Measurements from ENCODE around the gene GBF1.

DNA sequence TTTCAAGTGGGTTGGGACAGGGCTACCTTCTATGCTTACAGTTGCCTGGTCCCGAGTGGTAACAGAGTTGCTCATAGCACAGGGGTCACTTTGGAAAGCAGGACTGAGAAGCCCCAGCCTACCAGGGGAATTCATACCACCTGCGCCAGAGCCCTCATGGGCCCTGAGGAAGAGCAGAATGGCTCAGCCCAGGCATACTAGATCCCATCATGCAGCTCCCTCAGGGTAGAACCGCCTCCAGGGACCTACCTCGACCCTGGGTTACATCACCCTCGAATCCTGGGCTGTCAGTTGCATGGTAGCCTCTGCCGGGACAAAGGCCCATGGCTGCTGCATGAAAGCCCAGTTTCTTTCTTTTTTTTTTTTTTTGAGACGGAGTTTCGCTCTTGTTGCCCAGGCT is 184.1 kb downstream of the GBF1 start:
- TF ChIP-seq CTCF (conservative IDR thresholded peaks at IDR 0.05 in 1 of 2, IDR thresholded peaks at IDR 0.05 in 1 of 2; ENCODE audit: extremely low read depth in 1 of 2, insufficient read depth in 1 of 2, low read depth in 1 of 2, low read length in 2 of 2) (no peak), EZH2 (IDR thresholded peaks at IDR 0.05; ENCODE audit: borderline replicate concordance, low read length) (no peak)

Measured in mammary epithelial cell (primary cell).